GM23338 (cell line): ENCODE measurements around the gene GGA1. TPM values are rescaled to one million over a fixed set of nuclear protein-coding genes. Genes with fewer than 3 reads are reported as not detected.

ENCODE experiments used
- ATAC-seq: fragments of 200-7000 bp; cut with Tn5 transposase; 3 replicates; pipeline ENCODE4 v1.9.1; 2020
- DNase-seq: peaks from one replicate; pipeline ENCODE4 v3.0.0-alpha.2; 2015; ENCODE audit warnings: low spot score
- H2AFZ ChIP-seq: fragments of 200-600 bp; sonication (generic); 2 replicates; pipeline ENCODE4 v1.8.0; 2016; ENCODE audit warnings: antibody characterized with exemption, mild to moderate bottlenecking, moderate library complexity
- H3F3A ChIP-seq: fragments of 200-600 bp; sonication (generic); replicated peaks from 2 replicates; pipeline ENCODE4 v1.8.0; 2017; ENCODE audit warnings: antibody characterized with exemption, mixed run types, low read depth
- H3K27ac ChIP-seq: fragments of 200-600 bp; sonication (generic); 2 replicates; pipeline ENCODE4 v1.6.1; 2016; ENCODE audit warnings: low read depth
- H3K27me3 ChIP-seq: fragments of 200-600 bp; sonication (generic); 2 replicates; pipeline ENCODE4 v1.8.0; 2016; ENCODE audit warnings: mild to moderate bottlenecking, mixed run types, moderate library complexity; ENCODE audit not compliant: insufficient read depth
- H3K36me3 ChIP-seq: fragments of 200-600 bp; sonication (generic); 2 replicates; pipeline ENCODE4 v1.8.0; 2016; ENCODE audit warnings: mild to moderate bottlenecking; ENCODE audit not compliant: insufficient read depth
- H3K4me1 ChIP-seq: fragments of 200-600 bp; sonication (generic); 2 replicates; pipeline ENCODE4 v1.8.0; 2016; ENCODE audit warnings: mild to moderate bottlenecking, moderate library complexity; ENCODE audit not compliant: insufficient read depth
- H3K4me2 ChIP-seq: fragments of 200-600 bp; sonication (generic); 2 replicates; pipeline ENCODE4 v1.7.1; 2017; ENCODE audit warnings: mixed run types
- H3K4me3 ChIP-seq: fragments of 200-600 bp; sonication (generic); 2 replicates; pipeline ENCODE4 v1.6.1; 2016; ENCODE audit warnings: mixed run types
- H3K79me2 ChIP-seq: fragments of 200-600 bp; sonication (generic); replicated peaks from 2 replicates; pipeline ENCODE4 v1.8.0; 2017; ENCODE audit warnings: mild to moderate bottlenecking; ENCODE audit not compliant: insufficient read depth
- H3K9me2 ChIP-seq: fragments of 200-600 bp; sonication (generic); 2 replicates; pipeline ENCODE4 v1.8.0; 2017; ENCODE audit not compliant: insufficient read depth
- H4K20me1 ChIP-seq: fragments of 200-600 bp; sonication (generic); replicated peaks from 2 replicates; pipeline ENCODE4 v1.8.0; 2017; ENCODE audit warnings: mild to moderate bottlenecking; ENCODE audit not compliant: insufficient read depth
- H3K27ac Mint-ChIP-seq: 2 replicates; pipeline ENCODE4 v1.8.0; 2020; ENCODE audit warnings: inconsistent platforms, mild to moderate bottlenecking, moderate library complexity, mixed read lengths
- H3K27me3 Mint-ChIP-seq: 3 replicates; pipeline ENCODE4 v1.8.0; 2022; ENCODE audit warnings: low read depth, mild to moderate bottlenecking, moderate library complexity, mixed read lengths, inconsistent platforms; ENCODE audit not compliant: insufficient read depth, poor library complexity
- H3K36me3 Mint-ChIP-seq: 3 replicates; pipeline ENCODE4 v1.8.0; 2021; ENCODE audit warnings: low read depth, mild to moderate bottlenecking, inconsistent platforms, moderate library complexity, mixed read lengths
- H3K4me1 Mint-ChIP-seq: 3 replicates; pipeline ENCODE4 v1.8.0; 2020; ENCODE audit warnings: mild to moderate bottlenecking, inconsistent platforms, mixed read lengths
- H3K4me3 Mint-ChIP-seq: 3 replicates; pipeline ENCODE4 v1.8.0; 2021; ENCODE audit warnings: moderate library complexity, mild to moderate bottlenecking, inconsistent platforms, mixed read lengths
- H3K9me3 Mint-ChIP-seq: 3 replicates; pipeline ENCODE4 v1.8.0; 2020; ENCODE audit warnings: moderate library complexity, mild to moderate bottlenecking, inconsistent platforms, mixed read lengths
- CREB1 ChIP-seq: fragments of 250-450 bp; sonication (Bioruptor Pico); IDR thresholded peaks from 2 replicates; pipeline ENCODE4 v1.5.0; 2020; ENCODE audit warnings: low read depth, mild to moderate bottlenecking, moderate library complexity
- CTCF ChIP-seq, 2 experiments: fragments of 200-600 bp in 1 of 2; sonication (generic) in 1 of 2; conservative IDR thresholded peaks; 2 replicates each; pipeline versions ENCODE4 v1.5.1 to v1.6.1; 2016 to 2017; ENCODE audit warnings: antibody characterized with exemption in 2 of 2, low read depth in 2 of 2, mild to moderate bottlenecking in 2 of 2, moderate library complexity in 1 of 2
- EZH2phosphoT487 ChIP-seq: fragments of 200-600 bp; sonication (generic); IDR thresholded peaks from one replicate; pipeline ENCODE4 v1.8.1; 2018; ENCODE audit warnings: antibody characterized with exemption; ENCODE audit not compliant: unreplicated experiment
- JUNB ChIP-seq: IDR thresholded peaks from one replicate; pipeline ENCODE4 v1.6.1; 2016; ENCODE audit warnings: antibody characterized with exemption; ENCODE audit not compliant: unreplicated experiment
- NANOG ChIP-seq: IDR thresholded peaks from 2 replicates; pipeline ENCODE4 v1.6.1; 2016; ENCODE audit warnings: antibody characterized with exemption, borderline replicate concordance
- polyA plus RNA-seq: library from polyadenylated mRNA; unstranded; fragments of >200 nt; fragmentation: Nextera tagmentation; extraction: Ambion mirVana; gene quantifications from 2 replicates; pipeline ENCODE4 v1.2.1, GENCODE V29; 2016
- total RNA-seq: library from RNA; depleted of rRNA; stranded (reverse); fragments of >200 nt; shearing (Covaris generic); gene quantifications from 2 replicates; pipeline ENCODE4 v1.2.3, GENCODE V29; 2014
- TF ChIP-seq, protein P1 (sequence below): IDR thresholded peaks from one replicate; pipeline ENCODE4 v1.6.1; 2018; ENCODE audit warnings: antibody characterized with exemption; ENCODE audit not compliant: unreplicated experiment
- TF ChIP-seq, protein P2 (sequence below): IDR thresholded peaks from 2 replicates; pipeline ENCODE4 v1.6.1; 2016; ENCODE audit warnings: antibody characterized with exemption

The GGA1 gene
- total and polyA plus RNA-seq, 2 experiments from 2014 or later: 36.9 to 57.1 TPM

DNA sequence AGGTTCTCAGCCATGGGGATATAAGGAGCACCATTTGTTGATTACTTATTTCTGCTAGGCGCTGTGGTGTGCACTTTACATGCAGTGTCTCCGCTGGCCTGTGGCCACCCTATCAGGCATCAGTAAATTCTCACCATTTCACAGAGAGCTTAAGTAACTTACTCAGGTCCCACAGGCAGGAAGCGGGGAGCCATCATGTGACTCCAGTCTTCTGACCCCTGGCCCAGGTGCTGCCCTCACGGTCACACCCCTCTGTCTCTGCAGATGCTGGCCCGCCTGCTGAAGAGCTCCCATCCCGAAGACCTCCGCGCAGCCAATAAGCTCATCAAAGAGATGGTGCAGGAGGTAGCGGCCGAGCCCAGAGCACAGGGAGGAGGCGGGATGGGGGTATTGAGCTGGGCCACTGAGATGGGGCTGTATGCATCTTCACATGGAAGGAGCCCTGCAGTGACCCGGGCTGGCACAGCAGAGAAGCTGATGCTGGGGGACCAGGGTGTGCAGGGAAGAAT, 12.8 kb downstream of the GGA1 start:
- Histone ChIP-seq H3F3A (peaks cover 11% of the 10 kb centered on the region; the same call in 1 of the 2 replicates), H3K4me3 (no peak overlapping the region), H3K4me2 (no peak overlapping the region), H3K79me2 (no peaks in the 10 kb centered on the region), H3K9me2 (no peaks in the 10 kb centered on the region), H4K20me1 (peaks cover 4% of the 10 kb centered on the region; the same call in 1 of the 2 replicates), H3K27me3 (no peaks in the 10 kb centered on the region), H2AFZ (no peak overlapping the region), H3K36me3 (peaks cover 6% of the 10 kb centered on the region; the same call in 1 of the 2 replicates), H3K4me1 (no peaks in the 10 kb centered on the region), H3K27ac (no peak overlapping the region)
- H3K9me3 Mint-ChIP-seq: no peaks in the 10 kb centered on the region; the same call in 1 of the 3 replicates
- H3K4me1 Mint-ChIP-seq: peaks cover 2% of the 10 kb centered on the region
- no peak overlapping the region for H3K27ac Mint-ChIP-seq
- no peak for DNase-seq
- peaks cover 30% of the 10 kb centered on the region for H3K36me3 Mint-ChIP-seq
- peaks cover 8% of the 10 kb centered on the region for H3K27me3 Mint-ChIP-seq
- TF ChIP-seq, protein P1, sequence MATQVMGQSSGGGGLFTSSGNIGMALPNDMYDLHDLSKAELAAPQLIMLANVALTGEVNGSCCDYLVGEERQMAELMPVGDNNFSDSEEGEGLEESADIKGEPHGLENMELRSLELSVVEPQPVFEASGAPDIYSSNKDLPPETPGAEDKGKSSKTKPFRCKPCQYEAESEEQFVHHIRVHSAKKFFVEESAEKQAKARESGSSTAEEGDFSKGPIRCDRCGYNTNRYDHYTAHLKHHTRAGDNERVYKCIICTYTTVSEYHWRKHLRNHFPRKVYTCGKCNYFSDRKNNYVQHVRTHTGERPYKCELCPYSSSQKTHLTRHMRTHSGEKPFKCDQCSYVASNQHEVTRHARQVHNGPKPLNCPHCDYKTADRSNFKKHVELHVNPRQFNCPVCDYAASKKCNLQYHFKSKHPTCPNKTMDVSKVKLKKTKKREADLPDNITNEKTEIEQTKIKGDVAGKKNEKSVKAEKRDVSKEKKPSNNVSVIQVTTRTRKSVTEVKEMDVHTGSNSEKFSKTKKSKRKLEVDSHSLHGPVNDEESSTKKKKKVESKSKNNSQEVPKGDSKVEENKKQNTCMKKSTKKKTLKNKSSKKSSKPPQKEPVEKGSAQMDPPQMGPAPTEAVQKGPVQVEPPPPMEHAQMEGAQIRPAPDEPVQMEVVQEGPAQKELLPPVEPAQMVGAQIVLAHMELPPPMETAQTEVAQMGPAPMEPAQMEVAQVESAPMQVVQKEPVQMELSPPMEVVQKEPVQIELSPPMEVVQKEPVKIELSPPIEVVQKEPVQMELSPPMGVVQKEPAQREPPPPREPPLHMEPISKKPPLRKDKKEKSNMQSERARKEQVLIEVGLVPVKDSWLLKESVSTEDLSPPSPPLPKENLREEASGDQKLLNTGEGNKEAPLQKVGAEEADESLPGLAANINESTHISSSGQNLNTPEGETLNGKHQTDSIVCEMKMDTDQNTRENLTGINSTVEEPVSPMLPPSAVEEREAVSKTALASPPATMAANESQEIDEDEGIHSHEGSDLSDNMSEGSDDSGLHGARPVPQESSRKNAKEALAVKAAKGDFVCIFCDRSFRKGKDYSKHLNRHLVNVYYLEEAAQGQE: no peak
- TF ChIP-seq EZH2phosphoT487 (no peak), CREB1 (no peak), NANOG (no peak)
- TF ChIP-seq, protein P2, sequence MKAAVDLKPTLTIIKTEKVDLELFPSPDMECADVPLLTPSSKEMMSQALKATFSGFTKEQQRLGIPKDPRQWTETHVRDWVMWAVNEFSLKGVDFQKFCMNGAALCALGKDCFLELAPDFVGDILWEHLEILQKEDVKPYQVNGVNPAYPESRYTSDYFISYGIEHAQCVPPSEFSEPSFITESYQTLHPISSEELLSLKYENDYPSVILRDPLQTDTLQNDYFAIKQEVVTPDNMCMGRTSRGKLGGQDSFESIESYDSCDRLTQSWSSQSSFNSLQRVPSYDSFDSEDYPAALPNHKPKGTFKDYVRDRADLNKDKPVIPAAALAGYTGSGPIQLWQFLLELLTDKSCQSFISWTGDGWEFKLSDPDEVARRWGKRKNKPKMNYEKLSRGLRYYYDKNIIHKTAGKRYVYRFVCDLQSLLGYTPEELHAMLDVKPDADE: no peak
- no peak overlapping the region for H3K4me3 Mint-ChIP-seq
- ATAC-seq: no peak

GRCh38 chr22:37623075-37624016, 14.7 kb downstream of the GGA1 start:
- Histone ChIP-seq H3K79me2 (no peaks in the 10 kb centered on the region), H2AFZ (no peak overlapping the region), H3K4me2 (no peak overlapping the region), H3K36me3 (no peaks in the 10 kb centered on the region; the same call in 1 of the 2 replicates), H3K27me3 (no peaks in the 10 kb centered on the region), H3K4me1 (no peaks in the 10 kb centered on the region), H3K9me2 (no peaks in the 10 kb centered on the region), H3K4me3 (no peak overlapping the region), H3F3A (peaks cover 11% of the 10 kb centered on the region; the same call in 1 of the 2 replicates), H4K20me1 (no peaks in the 10 kb centered on the region), H3K27ac (0 out of 2 replicates have a peak overlapping the region, but pooled peaks have one; percentile 45)
- TF ChIP-seq JUNB: no peak
- peak; percentile 81 to 88 for TF ChIP-seq CTCF (conservative IDR thresholded peaks at IDR 0.05; ENCODE audit: low read depth in 2 of 2)
- Mint-ChIP-seq H3K4me1 (peaks cover 2% of the 10 kb centered on the region), H3K4me3 (no peak overlapping the region), H3K36me3 (peaks cover 24% of the 10 kb centered on the region), H3K9me3 (no peaks in the 10 kb centered on the region; the same call in 1 of the 3 replicates), H3K27me3 (peaks cover 8% of the 10 kb centered on the region), H3K27ac (no peak overlapping the region)
- ATAC-seq: peak; percentile 86
- DNase-seq: peak; percentile 83
